CD4-positive, alpha-beta T cell treated with Interleukin-6 at 100 ng/mL for 8 hours (primary cell): ENCODE measurements around the gene ADGRG1.

Experiments
- DNase-seq: peaks from one replicate; pipeline ENCODE4 v3.0.0-alpha.2; 2020; ENCODE audit warnings: mixed read lengths, low spot score

ADGRG1 gene

GRCh38 chr16:57648581-57649442, 20.4 kb downstream of the ADGRG1 start:
- DNase-seq = peak; percentile 79

DNA sequence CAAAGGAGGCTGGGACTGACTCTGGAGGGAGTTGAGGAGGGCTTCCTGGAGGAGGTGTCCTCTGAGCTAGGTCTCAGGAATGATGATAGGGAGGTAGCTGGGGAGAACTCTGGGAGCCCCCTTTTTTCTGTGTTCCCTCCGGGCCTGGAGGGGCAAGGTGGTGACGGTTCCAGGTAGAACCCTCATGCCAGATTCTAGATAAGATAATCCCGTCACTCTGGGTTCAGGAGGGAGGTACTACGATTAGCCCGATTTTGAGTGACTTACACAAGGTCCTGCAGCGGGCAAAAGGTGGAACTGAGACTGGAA, 21.0 kb downstream of the ADGRG1 start:
- DNase-seq = no peak

DNA sequence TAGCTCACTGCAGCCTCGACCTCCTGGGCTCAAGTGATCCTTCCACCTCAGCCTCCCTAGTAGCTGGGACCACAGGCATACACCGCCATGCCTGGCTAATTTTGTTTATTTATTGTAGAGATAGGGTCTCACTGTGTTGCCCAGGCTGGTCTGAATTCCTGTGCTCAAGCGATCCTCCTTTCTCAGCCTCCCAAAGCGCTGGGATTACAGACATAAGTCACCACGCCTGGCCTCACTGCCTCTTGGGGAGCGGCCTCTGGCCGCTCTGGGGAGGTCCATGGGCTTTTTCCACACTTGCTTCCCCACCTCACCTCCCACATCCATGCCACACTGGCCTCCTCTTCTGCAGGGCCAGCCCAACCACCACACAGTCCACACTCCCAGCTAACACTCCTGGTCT, 21.4 kb downstream of the ADGRG1 start:
- DNase-seq = no peak

DNA sequence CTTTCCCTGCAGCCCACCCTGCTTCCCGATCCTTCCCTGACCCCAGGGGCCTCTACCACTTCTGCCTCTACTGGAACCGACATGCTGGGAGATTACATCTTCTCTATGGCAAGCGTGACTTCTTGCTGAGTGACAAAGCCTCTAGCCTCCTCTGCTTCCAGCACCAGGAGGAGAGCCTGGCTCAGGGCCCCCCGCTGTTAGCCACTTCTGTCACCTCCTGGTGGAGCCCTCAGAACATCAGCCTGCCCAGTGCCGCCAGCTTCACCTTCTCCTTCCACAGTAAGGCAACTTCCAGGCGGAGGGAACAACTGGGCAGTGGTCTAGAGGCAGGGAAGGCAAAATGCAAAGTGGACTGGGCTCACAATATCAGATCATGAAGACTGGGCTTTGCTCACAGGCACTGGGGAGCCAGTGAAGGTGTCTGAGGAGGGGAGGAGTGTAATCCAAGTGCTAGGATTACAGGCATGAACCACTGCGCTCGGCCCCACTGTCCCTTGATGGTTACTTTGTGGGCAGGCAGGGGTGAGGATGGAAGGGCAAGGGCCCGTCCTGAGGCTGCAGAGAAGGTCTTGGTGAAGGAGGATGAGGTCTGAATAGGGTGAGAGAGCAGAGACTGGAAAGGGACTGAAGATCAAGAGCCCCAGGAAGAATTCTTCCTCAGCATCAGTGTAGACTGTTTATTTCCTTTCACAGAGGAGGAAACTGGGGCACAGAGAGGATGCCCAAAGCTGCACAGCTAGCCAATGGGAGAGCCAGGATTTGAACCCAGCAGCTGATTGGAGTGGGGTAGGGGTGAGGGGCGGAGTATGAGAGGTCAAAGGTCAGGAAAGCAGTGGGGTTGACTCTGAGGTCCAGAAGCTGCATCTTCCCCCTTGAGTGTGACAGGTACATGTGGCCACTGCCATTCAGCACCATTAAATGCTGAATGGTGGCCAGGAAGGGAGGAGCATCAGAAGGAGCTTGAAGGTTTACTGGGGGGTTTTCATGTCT, 23.2 kb downstream of the ADGRG1 start:
- DNase-seq = peak; percentile 30

GRCh38 chr16:57652695-57653471, 24.5 kb downstream of the ADGRG1 start:
- DNase-seq = no peak

GRCh38 chr16:57653936-57654335, 25.5 kb downstream of the ADGRG1 start:
- DNase-seq = no peak

- DNase-seq = no peak
Observed at GRCh38 chr16:57656342-57656955, 28.0 kb downstream of the ADGRG1 start.

DNA sequence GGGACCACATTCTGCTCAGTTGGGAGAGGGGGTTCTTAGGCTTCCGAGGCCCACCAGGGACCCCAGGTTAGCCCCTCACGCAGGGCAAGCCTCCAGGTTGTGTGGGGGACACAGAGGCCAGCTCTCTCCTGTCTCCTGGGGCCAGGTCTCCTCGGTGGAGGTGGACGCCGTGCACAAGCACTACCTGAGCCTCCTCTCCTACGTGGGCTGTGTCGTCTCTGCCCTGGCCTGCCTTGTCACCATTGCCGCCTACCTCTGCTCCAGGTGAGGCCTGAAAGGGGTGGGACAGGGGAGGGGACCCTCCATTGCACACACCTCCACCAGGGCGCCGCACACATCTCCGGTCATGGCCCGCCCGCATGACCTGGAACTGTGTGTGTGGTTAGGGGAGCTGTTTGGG, 28.8 kb downstream of the ADGRG1 start:
- DNase-seq = no peak

DNA sequence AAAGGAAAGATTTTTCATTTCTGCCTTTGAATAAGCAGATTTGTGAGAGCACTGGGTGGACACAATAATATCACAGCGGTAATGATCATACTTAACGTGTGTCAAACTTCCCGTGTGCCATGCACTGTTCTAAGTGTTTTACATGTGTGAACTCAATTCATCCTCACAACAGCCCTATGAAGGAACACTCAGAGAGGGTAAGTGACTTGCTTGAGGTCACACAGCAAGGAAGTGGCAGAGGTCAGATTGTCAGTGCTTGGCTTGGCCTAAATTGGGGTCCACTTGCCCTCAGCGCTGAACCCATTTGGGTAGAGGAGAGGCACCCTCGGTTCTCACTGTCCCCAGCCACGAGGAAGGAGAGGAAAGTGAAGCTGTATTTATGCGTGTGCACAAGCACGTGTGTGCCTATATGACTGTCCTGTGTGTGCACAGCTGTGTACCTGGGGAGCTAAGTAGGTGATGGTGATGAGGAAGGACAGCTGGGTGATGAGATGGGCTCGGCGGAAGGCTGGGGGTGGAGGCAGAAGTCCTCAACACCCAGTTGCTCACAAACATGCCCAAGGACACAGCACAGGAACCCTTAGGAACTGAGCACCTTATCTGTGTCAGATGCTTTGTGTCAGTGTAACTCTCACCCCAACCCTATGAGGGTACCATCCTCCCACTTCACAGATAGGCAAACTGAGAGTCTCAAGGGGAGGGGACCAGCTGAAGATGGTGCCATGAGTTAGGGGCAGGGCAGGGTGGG, 29.9 kb downstream of the ADGRG1 start:
- DNase-seq = no peak

- no peak for DNase-seq
Observed at GRCh38 chr16:57658878-57659674, 30.6 kb downstream of the ADGRG1 start.

- DNase-seq = no peak
Observed at GRCh38 chr16:57660715-57661463, 32.5 kb downstream of the ADGRG1 start.

DNA sequence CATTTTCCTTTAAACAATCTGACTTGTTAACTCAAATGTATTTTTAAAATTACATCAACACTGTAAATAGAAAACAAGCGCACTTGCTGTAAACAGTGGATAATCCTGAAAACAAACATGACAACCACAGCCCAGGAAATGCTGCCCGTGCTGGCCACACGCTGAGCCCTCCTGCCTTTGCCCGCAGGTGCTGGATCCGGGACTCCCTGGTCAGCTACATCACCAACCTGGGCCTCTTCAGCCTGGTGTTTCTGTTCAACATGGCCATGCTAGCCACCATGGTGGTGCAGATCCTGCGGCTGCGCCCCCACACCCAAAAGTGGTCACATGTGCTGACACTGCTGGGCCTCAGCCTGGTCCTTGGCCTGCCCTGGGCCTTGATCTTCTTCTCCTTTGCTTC, 33.1 kb downstream of the ADGRG1 start:
- no peak for DNase-seq

DNA sequence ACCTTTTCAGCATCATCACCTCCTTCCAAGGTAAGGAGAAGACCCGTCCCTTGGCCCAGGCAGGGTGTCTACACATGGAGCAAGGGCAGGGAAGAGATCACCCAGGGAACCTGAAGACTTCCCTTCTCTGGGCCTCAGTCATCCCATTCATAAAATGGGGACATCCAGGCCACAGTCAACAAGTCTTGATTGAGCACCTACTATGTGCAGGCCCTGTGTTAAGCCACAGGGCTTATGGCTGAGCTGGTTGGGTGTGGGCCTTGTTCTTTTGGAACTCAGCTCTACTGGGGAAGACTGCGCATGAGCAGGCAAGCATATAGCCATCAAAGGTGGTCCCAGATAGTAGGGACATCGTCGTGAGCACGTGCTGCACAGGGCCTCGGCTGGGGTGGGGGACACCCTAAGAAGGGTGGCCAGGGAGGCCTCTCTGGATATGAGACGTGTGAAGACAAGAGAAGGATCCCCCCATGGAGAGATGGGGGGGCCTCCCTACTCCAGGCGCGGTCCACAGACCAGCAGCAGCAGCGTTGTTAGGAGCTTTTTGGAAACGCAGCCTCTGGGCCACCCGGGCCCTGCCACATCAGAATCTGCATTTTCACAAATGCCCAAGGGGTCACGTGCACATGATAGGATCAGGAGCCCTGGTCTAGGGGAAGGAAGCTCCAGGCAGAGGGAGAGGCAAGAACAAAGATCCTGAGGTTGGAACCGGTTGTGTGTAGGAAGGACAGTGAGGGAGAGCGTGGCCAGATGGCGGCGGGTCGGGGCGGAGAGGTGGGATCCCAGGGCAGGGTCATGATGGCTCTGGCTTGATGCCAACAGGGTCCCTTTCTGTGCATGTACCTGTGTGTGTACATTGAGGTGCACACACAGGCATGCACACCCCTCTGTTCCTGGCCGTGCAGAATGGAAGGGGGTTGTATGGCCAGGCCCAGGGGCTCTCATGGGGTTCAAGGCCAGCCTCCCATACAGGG, 33.8 kb downstream of the ADGRG1 start:
- no peak for DNase-seq

- no peak for DNase-seq
Observed at GRCh38 chr16:57663436-57663835, 35.0 kb downstream of the ADGRG1 start.

DNA sequence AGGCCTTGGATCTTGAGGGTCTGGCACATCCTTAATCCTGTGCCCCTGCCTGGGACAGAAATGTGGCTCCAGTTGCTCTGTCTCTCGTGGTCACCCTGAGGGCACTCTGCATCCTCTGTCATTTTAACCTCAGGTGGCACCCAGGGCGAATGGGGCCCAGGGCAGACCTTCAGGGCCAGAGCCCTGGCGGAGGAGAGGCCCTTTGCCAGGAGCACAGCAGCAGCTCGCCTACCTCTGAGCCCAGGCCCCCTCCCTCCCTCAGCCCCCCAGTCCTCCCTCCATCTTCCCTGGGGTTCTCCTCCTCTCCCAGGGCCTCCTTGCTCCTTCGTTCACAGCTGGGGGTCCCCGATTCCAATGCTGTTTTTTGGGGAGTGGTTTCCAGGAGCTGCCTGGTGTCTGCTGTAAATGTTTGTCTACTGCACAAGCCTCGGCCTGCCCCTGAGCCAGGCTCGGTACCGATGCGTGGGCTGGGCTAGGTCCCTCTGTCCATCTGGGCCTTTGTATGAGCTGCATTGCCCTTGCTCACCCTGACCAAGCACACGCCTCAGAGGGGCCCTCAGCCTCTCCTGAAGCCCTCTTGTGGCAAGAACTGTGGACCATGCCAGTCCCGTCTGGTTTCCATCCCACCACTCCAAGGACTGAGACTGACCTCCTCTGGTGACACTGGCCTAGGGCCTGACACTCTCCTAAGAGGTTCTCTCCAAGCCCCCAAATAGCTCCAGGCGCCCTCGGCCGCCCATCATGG, 35.7 kb downstream of the ADGRG1 start:
- no peak for DNase-seq

DNA sequence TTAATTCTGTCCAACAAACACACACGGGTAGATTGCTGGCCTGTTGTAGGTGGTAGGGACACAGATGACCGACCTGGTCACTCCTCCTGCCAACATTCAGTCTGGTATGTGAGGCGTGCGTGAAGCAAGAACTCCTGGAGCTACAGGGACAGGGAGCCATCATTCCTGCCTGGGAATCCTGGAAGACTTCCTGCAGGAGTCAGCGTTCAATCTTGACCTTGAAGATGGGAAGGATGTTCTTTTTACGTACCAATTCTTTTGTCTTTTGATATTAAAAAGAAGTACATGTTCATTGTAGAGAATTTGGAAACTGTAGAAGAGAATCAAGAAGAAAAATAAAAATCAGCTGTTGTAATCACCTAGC, 36.2 kb downstream of the ADGRG1 start:
- DNase-seq = no peak

DNA sequence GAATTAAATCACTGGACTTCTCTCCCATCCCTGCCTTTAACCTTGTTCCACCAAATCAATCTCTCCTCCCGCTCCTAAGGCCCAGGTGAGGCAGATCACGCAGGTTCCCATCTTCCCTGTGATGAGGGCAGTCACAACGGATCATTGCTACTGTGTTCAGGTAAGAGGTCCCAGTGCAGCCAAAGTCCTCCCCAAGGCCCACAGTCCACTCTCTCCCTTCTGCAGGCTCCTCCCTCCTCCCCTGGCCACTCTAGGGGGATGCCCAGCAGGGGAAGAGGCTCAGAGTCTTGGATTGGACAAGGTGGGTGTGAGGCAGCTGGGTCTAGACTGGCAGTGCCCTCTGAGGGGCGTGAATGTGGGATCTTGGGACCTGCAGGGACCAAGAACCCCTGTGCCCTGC, 37.1 kb downstream of the ADGRG1 start:
- DNase-seq = no peak
